DOHH2 (cell line): ENCODE data around the gene RPS2.
A peak's percentile ranks its signal among the peaks of the same experiment; 100 is the strongest.

Source experiments
- H3F3A ChIP-seq: fragments of 200-600 bp; sonication (generic), shearing (Covaris generic); 2 replicates; pipeline ENCODE4 v1.6.0; 2016; ENCODE audit warnings: antibody characterized with exemption, mild to moderate bottlenecking; ENCODE audit not compliant: control insufficient read depth, insufficient read depth
- H3K27ac ChIP-seq: fragments of 200-600 bp; sonication (generic); 2 replicates; pipeline ENCODE4 v1.5.1; 2014; ENCODE audit warnings: low read depth, mild to moderate bottlenecking, low read length, moderate library complexity
- H3K27me3 ChIP-seq: fragments of 200-600 bp; sonication (generic); 2 replicates; pipeline ENCODE4 v1.6.1; 2014; ENCODE audit warnings: mild to moderate bottlenecking, low read length, mixed read lengths; ENCODE audit not compliant: control insufficient read depth
- H3K36me3 ChIP-seq: fragments of 200-600 bp; sonication (generic); 2 replicates; pipeline ENCODE4 v1.6.1; 2014; ENCODE audit warnings: mild to moderate bottlenecking, low read length, moderate library complexity, mixed read lengths; ENCODE audit not compliant: control insufficient read depth
- H3K4me1 ChIP-seq: fragments of 200-600 bp; sonication (generic); 2 replicates; pipeline ENCODE4 v1.6.1; 2014; ENCODE audit warnings: mild to moderate bottlenecking, low read length, mixed read lengths; ENCODE audit not compliant: control insufficient read depth
- H3K4me2 ChIP-seq: fragments of 200-600 bp; sonication (generic); 2 replicates; pipeline ENCODE4 v1.6.0; 2014; ENCODE audit warnings: mild to moderate bottlenecking, low read length, moderate library complexity
- H3K4me3 ChIP-seq: fragments of 200-600 bp; sonication (generic); 2 replicates; pipeline ENCODE4 v1.5.1; 2014; ENCODE audit warnings: mild to moderate bottlenecking, low read length, mixed read lengths
- H3K79me2 ChIP-seq: fragments of 200-600 bp; sonication (generic); 2 replicates; pipeline ENCODE4 v1.6.1; 2014; ENCODE audit warnings: mild to moderate bottlenecking, low read length, mixed read lengths; ENCODE audit not compliant: control insufficient read depth
- H3K9me2 ChIP-seq: fragments of 200-600 bp; sonication (generic); replicated peaks from 2 replicates; pipeline ENCODE4 v1.6.1; 2014; ENCODE audit warnings: mild to moderate bottlenecking, low read length, mixed read lengths; ENCODE audit not compliant: control insufficient read depth
- H3K9me3 ChIP-seq: fragments of 200-600 bp; sonication (generic); 2 replicates; pipeline ENCODE4 v1.6.1; 2014; ENCODE audit warnings: antibody characterized with exemption, low read length, mixed read lengths; ENCODE audit not compliant: control insufficient read depth, insufficient read depth
- H4K20me1 ChIP-seq: fragments of 200-600 bp; sonication (generic); 2 replicates; pipeline ENCODE4 v1.6.0; 2014; ENCODE audit warnings: low read depth, mild to moderate bottlenecking, antibody characterized with exemption, low read length, moderate library complexity; ENCODE audit not compliant: control insufficient read depth, insufficient read depth
- EZH2phosphoT487 ChIP-seq: fragments of 200-600 bp; sonication (generic); IDR thresholded peaks from 2 replicates; pipeline ENCODE4 v1.6.1; 2017; ENCODE audit warnings: borderline replicate concordance, mild to moderate bottlenecking, antibody characterized with exemption, low read length, moderate library complexity, mixed read lengths
- TF ChIP-seq, protein P1 (sequence below): fragments of 200-600 bp; sonication (generic); IDR thresholded peaks from one replicate; pipeline ENCODE4 v1.5.1; 2014; ENCODE audit warnings: antibody characterized with exemption, mild to moderate bottlenecking, low read depth, low read length; ENCODE audit not compliant: poor library complexity, severe bottlenecking

RPS2 gene

DNA sequence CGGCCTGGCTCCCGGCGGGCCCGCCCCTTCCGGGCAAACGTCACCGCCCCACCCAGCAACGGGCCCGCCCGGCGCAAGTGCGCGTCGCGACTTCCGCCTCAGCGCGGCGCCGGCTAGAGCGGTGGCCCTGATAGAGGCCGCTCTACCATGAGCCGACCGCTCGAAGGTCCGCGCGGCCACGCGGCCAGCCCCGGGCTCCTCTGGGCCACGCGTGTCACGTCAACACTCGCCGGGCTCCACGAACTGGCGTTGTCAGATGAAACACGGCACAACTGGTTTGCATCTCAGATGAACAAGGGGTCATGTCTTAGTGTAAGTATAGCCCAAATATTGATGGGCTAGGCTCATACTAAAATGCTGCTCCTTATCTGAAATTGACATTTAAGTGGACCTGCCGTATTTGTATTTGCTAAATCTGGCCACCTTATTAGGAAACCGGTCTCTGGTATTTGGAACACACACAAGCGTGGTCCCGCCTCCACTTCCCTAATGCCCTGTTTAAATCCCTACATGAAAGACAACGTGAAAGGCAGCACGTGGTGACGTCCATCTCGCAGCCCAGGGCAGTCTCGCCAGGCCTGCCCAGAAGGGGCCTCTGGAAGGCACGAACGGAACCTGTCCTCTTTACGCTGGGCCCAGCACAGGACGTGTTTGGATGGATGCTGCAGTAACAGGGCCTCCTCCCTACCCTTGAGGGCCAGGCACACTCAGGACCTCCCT, 45.3 kb upstream of the RPS2 start, which contains the start of gene ZNF598:
Gene ZNF598 (minus strand): TSS at position 31 of the 720 bp plus-strand sequence.
- Histone ChIP-seq H3K9me2 (no peaks in the 10 kb centered on the region), H4K20me1 (peaks cover 28% of the 10 kb centered on the region), H3K4me1 (peaks cover 41% of the 10 kb centered on the region), H3F3A (no peaks in the 10 kb centered on the region), H3K27me3 (no peaks in the 10 kb centered on the region), H3K79me2 (peaks cover 57% of the 10 kb centered on the region), H3K4me3 (peak within 1 kb of the TSS; percentile 88), H3K27ac (peak within 1 kb of the TSS; percentile 61), H3K4me2 (peak within 1 kb of the TSS; percentile 93), H3K36me3 (peaks cover 46% of the 10 kb centered on the region), H3K9me3 (no peaks in the 10 kb centered on the region)
- TF ChIP-seq EZH2phosphoT487 = no peak

DNA sequence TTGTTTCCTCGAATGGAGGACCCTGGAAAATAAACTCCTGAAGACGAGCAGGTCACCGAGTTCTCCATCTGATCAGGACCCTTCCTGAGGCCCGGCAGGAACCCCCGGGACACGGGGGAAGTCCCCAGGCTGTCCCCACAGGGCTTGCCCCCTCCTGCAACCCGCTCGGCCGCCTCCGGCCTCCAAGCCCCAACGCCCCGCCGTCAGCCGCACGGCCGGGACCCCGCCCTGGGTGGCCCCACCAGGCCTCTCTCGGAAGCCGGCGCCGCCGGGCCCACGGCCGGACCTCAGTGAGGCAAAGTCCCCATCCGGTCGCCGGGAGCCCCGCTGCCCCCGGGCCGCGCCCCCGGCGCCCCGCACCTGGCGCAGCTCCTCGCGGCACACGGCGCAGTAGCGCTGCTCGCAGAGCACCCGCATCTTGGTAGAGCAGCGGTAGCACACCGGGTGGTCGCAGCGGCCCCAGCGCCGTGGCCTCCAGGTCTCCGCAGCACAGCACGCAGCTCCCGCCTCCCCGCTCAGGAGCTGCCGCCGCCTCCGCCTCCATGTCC, 44.6 kb upstream of the RPS2 start:
- H3K9me2 ChIP-seq = no peaks in the 10 kb centered on the region
- peaks cover 28% of the 10 kb centered on the region for H4K20me1 ChIP-seq
- no peaks in the 10 kb centered on the region for H3K9me3 ChIP-seq
- no peaks in the 10 kb centered on the region for H3F3A ChIP-seq
- TF ChIP-seq EZH2phosphoT487 = no peak
- peak overlapping the region; percentile 88 for H3K4me3 ChIP-seq
- H3K27ac ChIP-seq = peak overlapping the region; percentile 59
- peaks cover 46% of the 10 kb centered on the region for H3K4me1 ChIP-seq
- H3K36me3 ChIP-seq = peaks cover 51% of the 10 kb centered on the region
- H3K4me2 ChIP-seq = peak overlapping the region; percentile 93
- H3K79me2 ChIP-seq = peaks cover 64% of the 10 kb centered on the region
- no peaks in the 10 kb centered on the region for H3K27me3 ChIP-seq

DNA sequence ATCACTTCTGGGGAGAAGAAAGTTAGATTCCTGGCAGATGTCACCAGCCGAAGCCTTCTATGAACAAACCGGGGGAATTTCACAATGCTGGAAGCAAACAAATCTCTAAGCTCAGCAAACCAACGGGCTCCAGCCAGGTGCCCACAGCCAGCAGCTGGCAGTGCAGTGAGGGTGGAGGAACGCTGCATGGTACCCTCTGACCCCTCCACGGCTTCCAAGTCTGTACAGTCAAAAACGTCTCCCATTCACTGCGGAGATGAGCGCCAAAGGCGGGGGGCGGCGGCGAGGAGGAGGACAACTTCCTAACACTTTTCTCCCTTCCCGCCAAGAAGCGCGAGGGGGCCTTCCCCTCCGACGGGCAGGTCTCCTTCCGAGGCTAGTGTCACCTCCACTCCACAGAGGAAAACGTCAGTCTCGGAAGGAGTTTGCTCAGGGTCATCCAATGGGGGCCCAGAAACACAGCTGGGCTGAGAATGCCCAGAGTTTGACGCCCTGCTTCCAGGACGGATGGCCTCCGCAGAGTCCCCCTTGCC, 44.1 kb upstream of the RPS2 start:
- H4K20me1 ChIP-seq = peaks cover 29% of the 10 kb centered on the region
- H3K4me2 ChIP-seq = peak overlapping the region; percentile 93
- H3F3A ChIP-seq = no peaks in the 10 kb centered on the region
- H3K79me2 ChIP-seq = peaks cover 70% of the 10 kb centered on the region
- H3K4me3 ChIP-seq = peak overlapping the region; percentile 88
- H3K36me3 ChIP-seq = peaks cover 54% of the 10 kb centered on the region
- peak overlapping the region; percentile 59 for H3K27ac ChIP-seq
- H3K9me3 ChIP-seq = no peaks in the 10 kb centered on the region
- no peak for TF ChIP-seq EZH2phosphoT487
- TF ChIP-seq, protein P1, sequence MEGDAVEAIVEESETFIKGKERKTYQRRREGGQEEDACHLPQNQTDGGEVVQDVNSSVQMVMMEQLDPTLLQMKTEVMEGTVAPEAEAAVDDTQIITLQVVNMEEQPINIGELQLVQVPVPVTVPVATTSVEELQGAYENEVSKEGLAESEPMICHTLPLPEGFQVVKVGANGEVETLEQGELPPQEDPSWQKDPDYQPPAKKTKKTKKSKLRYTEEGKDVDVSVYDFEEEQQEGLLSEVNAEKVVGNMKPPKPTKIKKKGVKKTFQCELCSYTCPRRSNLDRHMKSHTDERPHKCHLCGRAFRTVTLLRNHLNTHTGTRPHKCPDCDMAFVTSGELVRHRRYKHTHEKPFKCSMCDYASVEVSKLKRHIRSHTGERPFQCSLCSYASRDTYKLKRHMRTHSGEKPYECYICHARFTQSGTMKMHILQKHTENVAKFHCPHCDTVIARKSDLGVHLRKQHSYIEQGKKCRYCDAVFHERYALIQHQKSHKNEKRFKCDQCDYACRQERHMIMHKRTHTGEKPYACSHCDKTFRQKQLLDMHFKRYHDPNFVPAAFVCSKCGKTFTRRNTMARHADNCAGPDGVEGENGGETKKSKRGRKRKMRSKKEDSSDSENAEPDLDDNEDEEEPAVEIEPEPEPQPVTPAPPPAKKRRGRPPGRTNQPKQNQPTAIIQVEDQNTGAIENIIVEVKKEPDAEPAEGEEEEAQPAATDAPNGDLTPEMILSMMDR = no peak
- H3K4me1 ChIP-seq = peaks cover 50% of the 10 kb centered on the region
- no peaks in the 10 kb centered on the region for H3K9me2 ChIP-seq
- no peaks in the 10 kb centered on the region for H3K27me3 ChIP-seq

DNA sequence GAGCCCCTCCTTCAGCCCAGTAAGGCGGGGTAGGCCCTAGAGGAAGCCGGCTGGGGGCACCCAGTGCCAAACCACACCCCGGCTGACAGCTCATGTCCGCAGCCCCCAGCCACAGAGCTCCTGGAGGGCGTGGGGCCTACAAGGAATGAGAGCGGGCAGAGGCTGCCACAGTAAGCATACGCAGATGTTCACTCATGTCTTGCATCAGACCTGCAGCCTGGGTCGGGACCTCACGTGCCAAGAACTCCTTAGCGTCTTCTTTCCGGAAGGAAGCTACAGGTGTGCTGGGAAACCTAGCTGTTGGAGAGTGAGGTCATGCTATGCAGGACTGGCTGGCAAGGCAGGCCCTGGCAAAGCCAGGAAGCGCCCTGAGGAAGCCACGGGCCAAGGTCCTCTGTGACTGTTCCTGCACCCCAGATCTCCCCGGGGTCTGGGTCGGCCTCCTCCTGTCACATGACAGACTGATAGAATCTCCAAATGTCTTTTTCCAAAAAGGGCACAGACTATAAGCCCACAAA, 43.4 kb upstream of the RPS2 start:
- no peaks in the 10 kb centered on the region for H3K9me2 ChIP-seq
- H3K27ac ChIP-seq = peak overlapping the region; percentile 59
- H4K20me1 ChIP-seq = peaks cover 35% of the 10 kb centered on the region
- peaks cover 61% of the 10 kb centered on the region for H3K36me3 ChIP-seq
- peaks cover 50% of the 10 kb centered on the region for H3K4me1 ChIP-seq
- H3F3A ChIP-seq = no peaks in the 10 kb centered on the region
- TF ChIP-seq, protein P1 = no peak
- no peak for TF ChIP-seq EZH2phosphoT487
- peak overlapping the region; percentile 88 for H3K4me3 ChIP-seq
- no peaks in the 10 kb centered on the region for H3K9me3 ChIP-seq
- H3K79me2 ChIP-seq = peaks cover 76% of the 10 kb centered on the region
- H3K27me3 ChIP-seq = no peaks in the 10 kb centered on the region
- peak overlapping the region; percentile 93 for H3K4me2 ChIP-seq
